Fibroblast of lung (primary cell): ENCODE results near the gene CST7. TPM values are rescaled to one million over a fixed set of nuclear protein-coding genes. Genes with fewer than 3 reads are reported as not detected.

Experiments
- DNase-seq, 2 donors: peaks; one replicate each; pipeline versions ENCODE4 v3.0.0 to v3.0.0-alpha.2; 2010; ENCODE audit warnings: low read depth in 2 of 2
- H2AFZ ChIP-seq: 2 replicates; pipeline ENCODE4 v1.5.1; 2012; ENCODE audit warnings: low read length, control low read depth, inconsistent platforms
- H3K27ac ChIP-seq: 2 replicates; pipeline ENCODE4 v1.5.1; 2011; ENCODE audit warnings: low read length, control low read depth; ENCODE audit not compliant: insufficient read depth
- H3K27me3 ChIP-seq: 2 replicates; pipeline ENCODE4 v1.5.1; 2011; ENCODE audit warnings: mild to moderate bottlenecking, low read length; ENCODE audit not compliant: control insufficient read depth, insufficient read depth
- H3K36me3 ChIP-seq: 2 replicates; pipeline ENCODE4 v1.5.1; 2011; ENCODE audit warnings: low read length; ENCODE audit not compliant: control insufficient read depth, insufficient read depth
- H3K4me1 ChIP-seq: 2 replicates; pipeline ENCODE4 v1.5.1; 2011; ENCODE audit warnings: low read length; ENCODE audit not compliant: control insufficient read depth, insufficient read depth; ENCODE audit errors: extremely low read depth
- H3K4me2 ChIP-seq: 2 replicates; pipeline ENCODE4 v1.5.1; 2011; ENCODE audit warnings: low read length, control low read depth; ENCODE audit not compliant: insufficient read depth; ENCODE audit errors: extremely low read depth
- H3K4me3 ChIP-seq, 4 experiments: fragments of 200-600 bp in 1 of 4; sonication (generic) in 1 of 4; replicated peaks in 1 of 4; 2 replicates each; pipeline ENCODE4 v1.5.1; 2011 to 2016; ENCODE audit warnings: low read length in 4 of 4, low read depth in 3 of 4, mild to moderate bottlenecking in 3 of 4, control low read depth in 2 of 4, inconsistent platforms in 1 of 4, mixed read lengths in 1 of 4; ENCODE audit not compliant: insufficient read depth in 1 of 4; ENCODE audit errors: control extremely low read depth in 1 of 4
- H3K79me2 ChIP-seq: 2 replicates; pipeline ENCODE4 v1.5.1; 2012; ENCODE audit warnings: mild to moderate bottlenecking, low read length, inconsistent platforms; ENCODE audit not compliant: control insufficient read depth, insufficient read depth
- H3K9ac ChIP-seq: 2 replicates; pipeline ENCODE4 v1.5.1; 2011; ENCODE audit warnings: mild to moderate bottlenecking, low read length, control low read depth; ENCODE audit not compliant: insufficient read depth
- H3K9me3 ChIP-seq: 2 replicates; pipeline ENCODE4 v1.5.1; 2012; ENCODE audit warnings: low read depth, low read length; ENCODE audit not compliant: control insufficient read depth, insufficient read depth
- H4K20me1 ChIP-seq: 2 replicates; pipeline ENCODE4 v1.5.1; 2011; ENCODE audit warnings: low read length; ENCODE audit not compliant: control insufficient read depth, insufficient read depth; ENCODE audit errors: extremely low read depth
- EZH2 ChIP-seq: IDR thresholded peaks from 2 replicates; pipeline ENCODE4 v1.5.1; 2012; ENCODE audit warnings: low read length, control low read depth, mild to moderate bottlenecking; ENCODE audit errors: missing control alignments
- polyA plus RNA-seq, 2 donors: library from polyadenylated mRNA; depleted of rRNA in 1 of 2; stranded (reverse) in 1 of 2; unstranded in 1 of 2; fragments of >200 nt; gene quantifications; 2 replicates each; pipeline ENCODE4 v1.2.1, GENCODE V29; 2011 to 2012; ENCODE audit warnings: missing spikeins in 1 of 2
- total RNA-seq: library from RNA; depleted of rRNA; stranded (reverse); fragments of >200 nt; gene quantifications from 2 replicates; pipeline ENCODE4 v1.2.1, GENCODE V29; 2014
- TF ChIP-seq, protein P1 (sequence below), 2 donors: IDR thresholded peaks in 1 of 2; conservative IDR thresholded peaks in 1 of 2; 1 replicate in 1 of 2; 2 replicates in 1 of 2; pipeline ENCODE4 v1.5.1; 2011 to 2012; ENCODE audit warnings: low read length in 2 of 2, control low read depth in 1 of 2, inconsistent platforms in 1 of 2, low read depth in 1 of 2, mild to moderate bottlenecking in 1 of 2

Gene CST7
- total and polyA plus RNA-seq, 2 donors (not counting 1 experiment from before 2014, with no cell fraction given), result not detected

DNA sequence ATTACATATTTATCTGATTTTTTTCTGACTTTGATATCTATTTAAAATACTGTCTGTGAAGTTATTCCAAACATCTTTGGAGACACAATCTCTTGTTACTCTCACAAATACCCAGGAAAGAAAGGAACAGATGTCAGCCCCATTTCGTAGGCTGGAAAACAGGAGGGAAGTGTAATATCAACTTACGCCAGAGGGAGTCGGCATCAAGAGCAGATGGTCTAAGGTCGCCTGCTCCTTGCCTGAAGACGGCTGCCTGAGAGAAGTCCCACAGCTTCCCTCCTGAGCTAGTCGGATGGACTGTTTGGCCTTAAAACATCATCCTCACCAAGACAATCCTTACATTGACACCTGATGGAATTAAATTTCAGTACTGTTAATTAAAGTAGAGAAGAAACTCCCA is 13.4 kb downstream of the CST7 start:
- Histone ChIP-seq H3K4me3 (no peak overlapping the region), H3K27ac (no peak overlapping the region), H4K20me1 (no peaks in the 10 kb centered on the region), H3K9ac (no peak overlapping the region), H3K4me1 (no peaks in the 10 kb centered on the region), H3K36me3 (peaks cover 7% of the 10 kb centered on the region), H3K4me2 (no peak overlapping the region), H3K9me3 (no peaks in the 10 kb centered on the region), H3K79me2 (no peaks in the 10 kb centered on the region), H2AFZ (no peak overlapping the region), H3K27me3 (no peaks in the 10 kb centered on the region)
- DNase-seq, result no peak
- TF ChIP-seq, protein P1, sequence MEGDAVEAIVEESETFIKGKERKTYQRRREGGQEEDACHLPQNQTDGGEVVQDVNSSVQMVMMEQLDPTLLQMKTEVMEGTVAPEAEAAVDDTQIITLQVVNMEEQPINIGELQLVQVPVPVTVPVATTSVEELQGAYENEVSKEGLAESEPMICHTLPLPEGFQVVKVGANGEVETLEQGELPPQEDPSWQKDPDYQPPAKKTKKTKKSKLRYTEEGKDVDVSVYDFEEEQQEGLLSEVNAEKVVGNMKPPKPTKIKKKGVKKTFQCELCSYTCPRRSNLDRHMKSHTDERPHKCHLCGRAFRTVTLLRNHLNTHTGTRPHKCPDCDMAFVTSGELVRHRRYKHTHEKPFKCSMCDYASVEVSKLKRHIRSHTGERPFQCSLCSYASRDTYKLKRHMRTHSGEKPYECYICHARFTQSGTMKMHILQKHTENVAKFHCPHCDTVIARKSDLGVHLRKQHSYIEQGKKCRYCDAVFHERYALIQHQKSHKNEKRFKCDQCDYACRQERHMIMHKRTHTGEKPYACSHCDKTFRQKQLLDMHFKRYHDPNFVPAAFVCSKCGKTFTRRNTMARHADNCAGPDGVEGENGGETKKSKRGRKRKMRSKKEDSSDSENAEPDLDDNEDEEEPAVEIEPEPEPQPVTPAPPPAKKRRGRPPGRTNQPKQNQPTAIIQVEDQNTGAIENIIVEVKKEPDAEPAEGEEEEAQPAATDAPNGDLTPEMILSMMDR (conservative IDR thresholded peaks at IDR 0.05 in 1 of 2, IDR thresholded peaks at IDR 0.05 in 1 of 2; ENCODE audit: low read depth in 1 of 2, low read length in 2 of 2), result no peak
- TF ChIP-seq EZH2, result no peak

DNA sequence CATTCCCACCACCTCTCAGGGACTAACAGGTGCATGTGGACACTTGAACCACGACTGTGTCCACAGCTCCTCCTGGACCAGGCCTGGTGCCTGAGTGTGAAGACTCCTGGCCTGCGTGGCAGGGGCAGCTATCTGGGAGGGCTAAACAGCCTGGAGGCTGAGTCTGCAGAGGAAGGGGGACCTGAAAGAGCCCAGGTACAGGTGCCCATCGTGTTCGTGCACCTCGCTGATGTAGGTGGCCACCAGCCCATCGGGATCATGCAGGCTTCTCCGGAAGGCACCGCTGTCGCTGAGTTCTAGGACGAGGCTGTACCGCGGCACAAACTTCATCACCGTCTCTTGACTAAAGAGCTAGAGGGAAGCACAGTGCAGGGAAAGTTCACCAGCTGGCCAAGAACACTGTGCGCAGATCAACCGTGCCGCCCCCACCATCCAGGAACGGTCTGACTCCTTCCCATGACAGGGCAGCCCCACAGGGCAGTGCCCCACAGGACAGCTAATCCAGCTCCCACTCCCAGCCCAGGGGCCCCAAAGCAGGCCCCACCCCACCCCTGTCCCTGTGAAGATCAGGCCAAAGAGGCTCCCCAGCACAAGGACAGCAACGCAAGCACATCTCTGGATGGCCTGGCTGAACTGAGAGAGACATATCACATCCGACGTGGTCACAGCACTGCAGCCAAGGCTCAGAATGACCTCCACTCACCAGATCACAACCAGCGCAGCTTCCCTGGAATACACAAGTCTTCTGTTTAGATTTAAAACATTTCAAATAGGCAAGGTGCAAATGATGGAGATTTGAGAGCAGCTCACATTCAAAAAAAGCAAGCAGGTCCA is 14.8 kb downstream of the CST7 start:
- H3K36me3 ChIP-seq, result peaks cover 7% of the 10 kb centered on the region
- H3K9ac ChIP-seq, result no peak overlapping the region
- no peaks in the 10 kb centered on the region for H3K79me2 ChIP-seq
- no peak overlapping the region for H3K4me2 ChIP-seq
- H4K20me1 ChIP-seq, result no peaks in the 10 kb centered on the region
- TF ChIP-seq, protein P1 (conservative IDR thresholded peaks at IDR 0.05 in 1 of 2, IDR thresholded peaks at IDR 0.05 in 1 of 2; ENCODE audit: low read depth in 1 of 2, low read length in 2 of 2), result no peak
- no peak for TF ChIP-seq EZH2
- no peaks in the 10 kb centered on the region for H3K27me3 ChIP-seq
- no peaks in the 10 kb centered on the region for H3K9me3 ChIP-seq
- DNase-seq, result no peak
- no peak overlapping the region for H3K4me3 ChIP-seq
- H3K27ac ChIP-seq, result no peak overlapping the region
- H2AFZ ChIP-seq, result no peak overlapping the region
- H3K4me1 ChIP-seq, result no peaks in the 10 kb centered on the region

DNA sequence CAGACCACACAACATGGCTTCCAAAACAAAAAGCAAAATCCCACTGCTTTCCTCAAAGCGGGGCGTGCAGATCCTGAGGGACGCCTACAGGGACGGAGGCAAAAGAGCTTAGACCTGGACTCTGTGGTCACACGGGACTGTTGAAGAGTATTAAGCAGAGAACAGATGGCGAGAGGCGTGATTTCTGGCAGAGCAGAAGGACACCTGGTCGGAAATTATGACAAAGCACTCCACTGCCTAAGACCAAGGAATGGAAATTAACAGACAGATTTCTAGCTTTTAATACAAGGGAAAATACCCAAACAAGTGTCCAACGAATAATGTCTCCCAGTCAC is 15.4 kb downstream of the CST7 start:
- Histone ChIP-seq H3K27me3 (no peaks in the 10 kb centered on the region), H3K36me3 (peaks cover 11% of the 10 kb centered on the region), H3K4me2 (no peak overlapping the region), H3K4me1 (no peaks in the 10 kb centered on the region), H3K9me3 (no peaks in the 10 kb centered on the region), H4K20me1 (no peaks in the 10 kb centered on the region), H3K9ac (no peak overlapping the region), H3K79me2 (no peaks in the 10 kb centered on the region), H3K4me3 (no peak overlapping the region), H3K27ac (no peak overlapping the region), H2AFZ (no peak overlapping the region)
- no peak for TF ChIP-seq EZH2
- TF ChIP-seq, protein P1 (conservative IDR thresholded peaks at IDR 0.05 in 1 of 2, IDR thresholded peaks at IDR 0.05 in 1 of 2; ENCODE audit: low read depth in 1 of 2, low read length in 2 of 2), result no peak
- no peak for DNase-seq
